ENCODE results near the gene MISP.
"Not testable (repeated sequence)": the region's sequence is repeated elsewhere in the genome, so short reads cannot be mapped to it uniquely, and the experiment has no call there.

The MISP gene

GRCh38 chr19:741506-742131 lies 9.3 kb upstream of the MISP start:
- no peak overlapping the region for H3K4me3 ChIP-seq (ENCODE audit: low read depth, low read length)
- no peak for DNase-seq (ENCODE audit: low read depth)
- no peak for TF ChIP-seq CTCF (IDR thresholded peaks at IDR 0.05; ENCODE audit: control insufficient read depth, extremely low read depth, insufficient read depth)

GRCh38 chr19:742540-743075 lies 8.3 kb upstream of the MISP start:
- H3K4me3 ChIP-seq (ENCODE audit: low read depth, low read length) = no peak overlapping the region
- DNase-seq (ENCODE audit: low read depth) = no peak
- TF ChIP-seq CTCF (IDR thresholded peaks at IDR 0.05; ENCODE audit: control insufficient read depth, extremely low read depth, insufficient read depth) = no peak

- no peak for TF ChIP-seq CTCF (IDR thresholded peaks at IDR 0.05; ENCODE audit: control insufficient read depth, extremely low read depth, insufficient read depth)
- DNase-seq (ENCODE audit: low read depth) = no peak
- H3K4me3 ChIP-seq (ENCODE audit: low read depth, low read length) = no peak overlapping the region
These were observed 7.7 kb upstream of the MISP start for GRCh38 chr19:743168-743687.

- not testable (repeated sequence) for DNase-seq (ENCODE audit: low read depth); H3K4me3 ChIP-seq (ENCODE audit: low read depth, low read length)
These were observed 5.8 kb upstream of the MISP start for GRCh38 chr19:745138-745537.

- no peak for TF ChIP-seq CTCF (IDR thresholded peaks at IDR 0.05; ENCODE audit: control insufficient read depth, extremely low read depth, insufficient read depth)
- no peak overlapping the region for H3K4me3 ChIP-seq (ENCODE audit: low read depth, low read length)
- no peak for DNase-seq (ENCODE audit: low read depth)
These were observed 4.6 kb upstream of the MISP start for GRCh38 chr19:746208-746819.

GRCh38 chr19:746956-747355 lies 4.0 kb upstream of the MISP start:
- TF ChIP-seq CTCF (IDR thresholded peaks at IDR 0.05; ENCODE audit: control insufficient read depth, extremely low read depth, insufficient read depth) = no peak
- no peak for DNase-seq (ENCODE audit: low read depth)
- no peak overlapping the region for H3K4me3 ChIP-seq (ENCODE audit: low read depth, low read length)

GRCh38 chr19:747432-748273 lies 3.3 kb upstream of the MISP start:
- DNase-seq (ENCODE audit: low read depth) = no peak
- no peak for TF ChIP-seq CTCF (IDR thresholded peaks at IDR 0.05; ENCODE audit: control insufficient read depth, extremely low read depth, insufficient read depth)

More at GRCh38 chr19:747432-748273, 3.3 kb upstream of the MISP start:
- no peak overlapping the region for H3K4me3 ChIP-seq (ENCODE audit: low read depth, low read length)
